Upper lobe of left lung (tissue), 6 donors: ENCODE data around the gene FAAH. TPM values are rescaled to one million over a fixed set of nuclear protein-coding genes. Genes with fewer than 3 reads are reported as not detected.

Source experiments
- ATAC-seq, 2 donors: fragments of 200-7000 bp; cut with Tn5 transposase; one replicate each; pipeline ENCODE4 v1.9.1; 2022; ENCODE audit warnings: mild to moderate bottlenecking in 2 of 2, moderate library complexity in 2 of 2; ENCODE audit not compliant: low FRiP score in 2 of 2
- DNase-seq, 2 donors: peaks; one replicate each; pipeline ENCODE4 v3.0.0-alpha.2; 2019 to 2020
- H3K27ac ChIP-seq, 4 donors: fragments of 200-600 bp; sonication (generic); one replicate each; pipeline ENCODE4 v1.5.1; 2016 to 2019
- H3K27me3 ChIP-seq, 4 donors: fragments of 200-600 bp; sonication (generic); one replicate each; pipeline ENCODE4 v1.5.1; 2017 to 2019
- H3K36me3 ChIP-seq, 4 donors: fragments of 200-600 bp; sonication (generic); one replicate each; pipeline ENCODE4 v1.5.1; 2016 to 2019
- H3K4me1 ChIP-seq, 4 donors: fragments of 200-600 bp; sonication (generic); one replicate each; pipeline ENCODE4 v1.5.1; 2018 to 2019
- H3K4me3 ChIP-seq, 4 donors: fragments of 200-600 bp; sonication (generic); one replicate each; pipeline ENCODE4 v1.5.1; 2017 to 2019; ENCODE audit warnings: mild to moderate bottlenecking in 2 of 4, moderate library complexity in 1 of 4
- H3K9me3 ChIP-seq, 4 donors: fragments of 200-600 bp; sonication (generic); one replicate each; pipeline ENCODE4 v1.5.1; 2018 to 2019
- EP300 ChIP-seq, 4 donors: sonication (generic); formaldehyde crosslinking; IDR thresholded peaks; one replicate each; pipeline ENCODE4 v1.5.1; 2017; ENCODE audit warnings: antibody characterized with exemption in 4 of 4, control low read depth in 2 of 4
- POLR2A ChIP-seq, 4 donors: fragments of 450-650 bp; IDR thresholded peaks; one replicate each; pipeline ENCODE4 v1.5.1; 2016 to 2017; ENCODE audit warnings: antibody characterized with exemption in 4 of 4, mild to moderate bottlenecking in 2 of 4
- POLR2AphosphoS5 ChIP-seq, 2 donors: sonication (generic); formaldehyde crosslinking; IDR thresholded peaks; one replicate each; pipeline ENCODE4 v1.5.1; 2017; ENCODE audit warnings: antibody characterized with exemption in 2 of 2
- WGBS, 2 donors: methylation state at CpG; one replicate each; pipeline ENCODE4 v1.1.5; 2017 to 2018; 5-methylcytosine and 5-hydroxymethylcytosine counted together
- total RNA-seq, 6 donors: library from RNA; depleted of rRNA in 4 of 6; stranded (reverse); fragments of >200 nt in 4 of 6; gene quantifications; one replicate each; pipeline versions ENCODE4 v1.1.0 to v1.2.1, GENCODE V29; 2016 to 2021
- TF ChIP-seq, protein P1 (sequence below), 6 experiments: fragments of 450-650 bp in 4 of 6; fragments of 200-600 bp in 2 of 6; sonication (generic) in 2 of 6; IDR thresholded peaks; one replicate each; pipeline ENCODE4 v1.5.1; 2016 to 2019; ENCODE audit warnings: antibody characterized with exemption in 6 of 6
- donor health status: DM: no; HTN: no; CAD: no; lungs with moderate emphysema.
- donor health status: DM: no; HTN: yes; CAD: no; lungs with severe emphysema.

FAAH gene
- total RNA-seq, 6 donors from 2014 or later = 34.1 to 67.1 (median 46.8) TPM

DNA sequence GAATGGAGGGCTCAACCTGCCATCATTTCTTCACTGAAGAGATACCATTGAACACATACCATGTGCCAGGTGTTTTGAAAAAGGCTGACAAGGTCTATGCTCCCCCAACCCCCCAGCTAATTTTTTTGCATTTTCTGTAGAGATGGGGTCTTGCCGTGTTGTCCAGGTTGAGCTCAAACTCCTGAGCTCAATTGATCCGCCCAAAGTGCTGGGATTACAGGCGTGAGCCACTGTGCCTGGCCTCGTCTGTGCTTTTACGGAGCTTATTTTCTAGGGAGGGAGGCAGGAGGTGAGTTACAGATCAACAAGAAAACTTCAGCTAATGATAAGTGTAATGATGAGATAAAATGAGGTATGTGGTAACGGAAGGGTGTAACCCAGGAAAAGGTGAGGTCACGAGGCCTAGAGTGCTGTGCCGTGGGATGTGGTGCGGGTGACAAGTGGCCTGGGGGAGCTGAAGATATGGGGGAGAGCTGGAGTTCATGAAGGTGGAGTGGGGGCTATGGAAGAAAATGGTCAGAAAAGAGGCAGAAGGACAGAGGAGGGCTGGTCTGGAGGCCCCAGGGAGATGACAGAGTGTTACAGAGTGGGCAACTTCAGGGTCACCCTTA, 28.2 kb downstream of the FAAH start:
- Histone ChIP-seq H3K4me3 (no peak overlapping the region), H3K4me1 (no peaks in the 10 kb centered on the region), H3K9me3 (no peaks in the 10 kb centered on the region), H3K27me3 (no peaks in the 10 kb centered on the region), H3K27ac (no peak overlapping the region), H3K36me3 (no peaks in the 10 kb centered on the region)
- 76 to 85% methylated on average over 9 of the region's 9 CpGs for WGBS, 2 donors
- DNase-seq (no peak), ATAC-seq (no peak)
- TF ChIP-seq, protein P1, sequence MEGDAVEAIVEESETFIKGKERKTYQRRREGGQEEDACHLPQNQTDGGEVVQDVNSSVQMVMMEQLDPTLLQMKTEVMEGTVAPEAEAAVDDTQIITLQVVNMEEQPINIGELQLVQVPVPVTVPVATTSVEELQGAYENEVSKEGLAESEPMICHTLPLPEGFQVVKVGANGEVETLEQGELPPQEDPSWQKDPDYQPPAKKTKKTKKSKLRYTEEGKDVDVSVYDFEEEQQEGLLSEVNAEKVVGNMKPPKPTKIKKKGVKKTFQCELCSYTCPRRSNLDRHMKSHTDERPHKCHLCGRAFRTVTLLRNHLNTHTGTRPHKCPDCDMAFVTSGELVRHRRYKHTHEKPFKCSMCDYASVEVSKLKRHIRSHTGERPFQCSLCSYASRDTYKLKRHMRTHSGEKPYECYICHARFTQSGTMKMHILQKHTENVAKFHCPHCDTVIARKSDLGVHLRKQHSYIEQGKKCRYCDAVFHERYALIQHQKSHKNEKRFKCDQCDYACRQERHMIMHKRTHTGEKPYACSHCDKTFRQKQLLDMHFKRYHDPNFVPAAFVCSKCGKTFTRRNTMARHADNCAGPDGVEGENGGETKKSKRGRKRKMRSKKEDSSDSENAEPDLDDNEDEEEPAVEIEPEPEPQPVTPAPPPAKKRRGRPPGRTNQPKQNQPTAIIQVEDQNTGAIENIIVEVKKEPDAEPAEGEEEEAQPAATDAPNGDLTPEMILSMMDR (IDR thresholded peaks at IDR 0.05) = no peak
- no peak for TF ChIP-seq POLR2AphosphoS5 (IDR thresholded peaks at IDR 0.05)
- no peak for TF ChIP-seq POLR2A (IDR thresholded peaks at IDR 0.05)
- no peak for TF ChIP-seq EP300 (IDR thresholded peaks at IDR 0.05)

DNA sequence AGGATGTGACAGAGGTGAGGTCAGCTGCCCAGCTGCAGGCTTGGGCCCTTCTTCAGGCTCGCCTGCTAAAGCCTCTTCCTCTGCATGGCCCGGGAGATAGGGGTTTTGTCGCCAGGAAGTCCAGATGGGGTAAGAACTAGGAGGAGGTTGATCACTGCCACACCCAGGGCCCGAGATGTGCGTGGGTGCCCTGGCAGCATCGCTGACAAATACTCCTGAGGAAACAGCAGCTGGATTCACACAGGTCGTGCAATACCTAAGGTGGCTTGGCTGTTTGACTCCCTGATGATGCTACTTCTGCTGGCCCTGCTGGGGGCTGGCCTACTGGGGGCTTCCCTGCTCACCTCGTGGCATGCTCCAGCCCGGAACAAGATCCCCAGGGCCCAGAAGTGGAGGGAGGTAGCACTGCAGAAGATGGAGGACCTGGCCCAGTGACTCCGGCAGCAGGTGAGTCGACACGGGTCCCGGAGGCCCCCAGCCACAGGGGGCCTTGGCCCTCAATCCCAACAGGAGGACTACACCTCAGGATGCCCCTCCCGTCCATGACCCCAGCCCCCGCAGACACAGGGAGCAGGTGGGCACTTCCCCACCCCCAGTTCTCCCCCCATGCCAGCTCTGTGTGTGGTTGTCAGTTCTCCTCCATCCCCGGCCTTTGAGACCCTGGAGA, 29.6 kb downstream of the FAAH start:
- H3K4me1 ChIP-seq = no peaks in the 10 kb centered on the region
- TF ChIP-seq POLR2AphosphoS5 (IDR thresholded peaks at IDR 0.05) (no peak), POLR2A (IDR thresholded peaks at IDR 0.05) (no peak), EP300 (IDR thresholded peaks at IDR 0.05) (no peak)
- ATAC-seq (no peak), DNase-seq (no peak)
- H3K36me3 ChIP-seq = no peaks in the 10 kb centered on the region
- 75 to 81% methylated on average over 6 to 16 of the region's 16 CpGs for WGBS, 2 donors
- H3K9me3 ChIP-seq = no peaks in the 10 kb centered on the region
- H3K27me3 ChIP-seq = no peaks in the 10 kb centered on the region
- H3K4me3 ChIP-seq = no peak overlapping the region
- H3K27ac ChIP-seq = no peak overlapping the region

DNA sequence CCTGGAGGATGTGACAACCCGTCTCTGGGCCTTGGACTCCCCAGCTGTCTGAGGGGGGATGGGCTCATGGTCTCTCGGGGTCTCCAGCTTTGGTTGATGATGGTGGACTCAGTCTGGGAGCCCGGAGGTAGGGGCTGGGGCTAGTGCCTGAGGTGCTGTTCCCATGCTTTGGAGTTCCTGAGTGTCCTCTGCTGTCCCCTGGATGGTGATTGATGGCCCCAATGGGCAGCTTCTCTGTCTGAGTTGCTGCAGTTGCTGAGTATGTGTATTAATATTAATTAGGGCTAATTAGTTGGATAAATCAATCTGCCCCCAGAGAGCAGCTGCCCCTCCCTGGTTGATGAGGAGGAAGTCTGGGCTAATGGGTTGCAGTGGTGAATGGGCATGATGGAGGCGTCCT, 30.6 kb downstream of the FAAH start:
- WGBS, 2 donors = 61 to 85% methylated on average over 4 of the region's 4 CpGs
- Histone ChIP-seq H3K36me3 (no peaks in the 10 kb centered on the region), H3K4me3 (no peak overlapping the region), H3K27me3 (no peaks in the 10 kb centered on the region), H3K9me3 (no peaks in the 10 kb centered on the region), H3K27ac (no peak overlapping the region), H3K4me1 (no peaks in the 10 kb centered on the region)
- DNase-seq = no peak
- ATAC-seq = no peak
- no peak for TF ChIP-seq POLR2AphosphoS5 (IDR thresholded peaks at IDR 0.05)
- TF ChIP-seq EP300 (IDR thresholded peaks at IDR 0.05) = no peak
- TF ChIP-seq POLR2A (IDR thresholded peaks at IDR 0.05) = no peak
- TF ChIP-seq, protein P1 (IDR thresholded peaks at IDR 0.05) = no peak

DNA sequence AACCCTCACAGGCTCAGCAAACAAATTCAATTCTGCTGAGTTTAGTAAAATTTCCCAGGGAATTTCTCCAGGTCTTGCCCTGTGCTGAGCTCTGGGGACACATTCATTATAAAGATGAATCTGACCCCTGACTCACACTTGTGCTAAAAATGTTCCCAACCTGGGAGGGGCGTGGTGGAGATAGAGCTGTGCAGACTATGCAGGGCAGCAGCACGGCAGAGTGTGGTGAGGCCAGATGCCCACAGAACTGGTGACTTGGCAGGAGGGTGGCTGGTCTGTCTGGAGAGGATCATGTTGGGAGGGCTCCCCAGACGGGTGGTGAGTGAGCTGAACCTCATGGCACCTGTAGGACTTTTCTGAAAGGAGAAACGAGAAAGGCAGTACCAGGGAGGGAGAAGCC, 31.6 kb downstream of the FAAH start:
- no peak overlapping the region for H3K27ac ChIP-seq
- no peak for ATAC-seq
- no peak overlapping the region for H3K4me3 ChIP-seq
- H3K9me3 ChIP-seq = no peaks in the 10 kb centered on the region
- H3K4me1 ChIP-seq = no peaks in the 10 kb centered on the region
- no peaks in the 10 kb centered on the region for H3K27me3 ChIP-seq
- TF ChIP-seq, protein P1 (IDR thresholded peaks at IDR 0.05) = no peak
- TF ChIP-seq POLR2A (IDR thresholded peaks at IDR 0.05) (no peak), POLR2AphosphoS5 (IDR thresholded peaks at IDR 0.05) (no peak), EP300 (IDR thresholded peaks at IDR 0.05) (no peak)
- WGBS, 2 donors = 60 to 65% methylated on average over 4 of the region's 4 CpGs
- no peaks in the 10 kb centered on the region for H3K36me3 ChIP-seq
- DNase-seq = no peak

DNA sequence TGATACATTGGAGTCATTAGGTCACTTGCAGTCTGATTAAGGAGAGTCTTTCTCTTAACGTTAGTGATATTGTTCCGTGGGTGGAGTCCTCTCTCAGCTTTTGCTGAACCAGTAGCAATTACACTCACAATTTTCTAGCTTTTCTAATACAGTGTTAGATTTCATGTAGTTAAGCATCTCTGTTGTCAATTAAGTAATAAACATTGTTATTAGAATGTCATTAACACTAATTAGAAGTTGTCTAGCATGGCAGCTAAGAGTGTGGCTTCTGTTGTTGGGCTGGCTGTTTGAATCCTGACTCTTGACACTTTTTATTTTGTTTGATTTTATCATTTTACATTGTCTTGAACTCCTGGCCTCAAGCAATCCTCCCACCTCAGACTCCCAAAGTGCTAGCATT, 33.4 kb downstream of the FAAH start:
- 65 to 81% methylated on average over 2 of the region's 2 CpGs for WGBS, 2 donors
- Histone ChIP-seq H3K4me3 (no peak overlapping the region), H3K36me3 (no peaks in the 10 kb centered on the region), H3K9me3 (no peaks in the 10 kb centered on the region), H3K4me1 (no peaks in the 10 kb centered on the region), H3K27ac (no peak overlapping the region), H3K27me3 (no peaks in the 10 kb centered on the region)
- no peak for DNase-seq
- ATAC-seq = no peak
- no peak for TF ChIP-seq POLR2A (IDR thresholded peaks at IDR 0.05)
- TF ChIP-seq, protein P1 (IDR thresholded peaks at IDR 0.05) = no peak
- no peak for TF ChIP-seq EP300 (IDR thresholded peaks at IDR 0.05)
- no peak for TF ChIP-seq POLR2AphosphoS5 (IDR thresholded peaks at IDR 0.05)
